ENCODE results near the gene PRPS1.
"Not testable (repeated sequence)": the region's sequence is repeated elsewhere in the genome, so short reads cannot be mapped to it uniquely, and the experiment has no call there.

PRPS1 gene

DNA sequence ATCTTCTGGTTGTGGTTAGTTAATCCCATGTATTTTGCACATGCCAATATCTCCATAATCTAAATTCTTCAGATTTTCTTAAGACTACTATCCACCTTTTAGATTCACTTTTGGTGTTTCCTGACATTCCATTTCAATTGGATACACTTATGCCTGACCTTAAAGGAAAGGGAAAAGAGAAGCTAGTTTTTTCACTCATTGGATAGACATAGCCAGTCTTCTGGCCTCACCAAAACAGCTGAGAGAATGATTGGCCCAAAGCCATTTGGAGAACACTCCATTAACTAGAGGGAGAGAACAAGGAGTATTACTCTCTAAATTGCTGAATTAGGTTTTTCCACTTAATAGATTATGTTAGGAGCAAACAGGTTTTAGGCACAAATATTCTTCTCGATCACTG is 4.0 kb downstream of the PRPS1 start:
- DNase-seq, result peak; percentile 66

DNA sequence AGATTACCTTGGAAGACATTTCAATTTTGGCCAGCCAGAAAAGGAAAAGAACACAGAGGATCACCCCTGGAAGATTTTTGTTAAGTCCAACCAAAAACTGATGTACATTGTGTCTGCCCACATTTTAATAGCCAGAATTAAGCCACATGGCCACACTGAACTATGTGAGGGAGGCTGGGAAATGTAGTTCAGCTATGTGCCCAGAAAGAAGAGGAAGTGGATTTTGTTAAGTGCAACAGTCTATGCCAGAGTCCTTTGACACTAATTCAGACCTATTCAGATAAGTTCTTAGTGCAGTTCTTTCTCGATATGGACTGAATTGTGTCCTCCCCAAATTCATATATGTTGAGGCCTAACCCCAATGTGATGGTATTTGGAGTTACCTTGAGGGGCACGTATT is 18.4 kb downstream of the PRPS1 start:
- no peak for DNase-seq

DNA sequence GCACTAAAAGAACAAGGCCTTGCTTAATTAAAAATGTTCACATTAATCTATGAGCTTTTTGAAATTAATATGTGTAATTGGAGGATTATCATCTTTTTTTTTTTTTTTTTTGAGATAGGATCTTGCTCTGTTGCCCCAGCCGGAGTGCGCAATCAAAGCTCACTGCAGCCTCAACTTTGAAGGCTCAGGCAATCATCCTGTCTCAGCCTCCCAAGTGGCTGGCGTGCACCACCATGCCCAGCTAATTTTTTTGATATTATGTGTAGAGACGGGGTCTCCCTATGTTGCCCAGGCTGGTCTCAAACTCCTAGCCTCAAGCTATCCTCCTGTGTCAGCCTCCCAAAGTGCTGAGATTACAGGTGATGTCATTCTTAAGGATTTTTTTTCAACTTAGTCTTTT is 20.0 kb downstream of the PRPS1 start:
- no peak for DNase-seq

DNA sequence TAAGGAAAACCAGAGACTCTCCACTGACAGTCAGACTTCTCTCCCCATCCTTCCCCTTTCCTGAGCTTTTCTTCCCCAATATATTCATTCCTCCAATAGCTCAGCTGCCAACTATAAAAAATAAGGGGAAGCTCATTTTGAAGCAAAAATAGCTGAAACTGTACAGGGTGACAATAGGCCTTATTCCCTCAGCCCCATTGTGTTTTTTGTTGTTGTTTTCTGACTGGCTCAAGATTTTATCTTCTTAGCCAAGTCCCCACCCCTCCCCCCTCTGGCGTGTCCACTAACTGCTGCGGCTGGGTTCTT is 26.2 kb downstream of the PRPS1 start:
- no peak for DNase-seq

DNA sequence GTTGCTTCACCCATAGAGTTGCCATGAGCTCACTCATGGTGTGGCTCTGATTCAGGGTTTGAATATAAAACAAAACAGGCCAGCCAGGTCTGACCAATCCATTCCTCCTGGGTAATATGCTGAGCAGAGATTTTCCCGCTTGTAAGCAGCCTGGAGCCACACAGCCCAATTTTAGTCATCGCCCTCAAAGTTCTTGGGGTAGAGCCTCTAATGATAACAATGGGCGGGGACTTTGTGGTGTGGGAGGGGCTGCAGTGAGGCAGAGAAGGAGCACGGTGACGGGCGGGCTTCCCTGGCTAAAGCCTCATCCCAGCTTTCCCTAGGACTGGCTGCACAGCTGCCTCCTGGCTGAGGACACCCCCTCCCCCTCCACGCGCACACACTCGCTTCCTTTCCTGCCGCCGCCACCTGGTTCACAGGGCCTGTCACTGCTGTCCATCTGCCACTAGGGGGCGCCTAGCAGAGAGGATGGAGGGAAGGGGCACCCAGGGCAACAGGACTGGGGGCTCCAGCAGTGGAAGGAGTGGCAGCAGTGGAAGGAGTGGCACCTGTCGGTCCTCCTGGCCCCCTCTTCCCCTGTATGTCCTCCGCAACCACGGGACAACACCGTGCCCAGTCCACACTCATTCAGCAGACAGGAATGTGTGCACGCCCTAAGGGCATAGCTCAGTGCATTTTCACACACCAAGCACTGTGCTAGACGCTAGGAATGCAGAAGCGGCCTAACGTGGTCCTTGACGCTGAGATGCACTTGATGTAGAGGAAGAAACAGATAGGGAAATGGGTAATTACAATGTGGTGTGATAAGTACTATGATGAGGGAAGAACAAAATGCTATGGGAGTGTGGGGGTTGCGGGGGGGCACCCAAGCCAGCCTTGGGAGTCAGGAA is 26.8 kb downstream of the PRPS1 start:
- DNase-seq, result peak; percentile 85

DNA sequence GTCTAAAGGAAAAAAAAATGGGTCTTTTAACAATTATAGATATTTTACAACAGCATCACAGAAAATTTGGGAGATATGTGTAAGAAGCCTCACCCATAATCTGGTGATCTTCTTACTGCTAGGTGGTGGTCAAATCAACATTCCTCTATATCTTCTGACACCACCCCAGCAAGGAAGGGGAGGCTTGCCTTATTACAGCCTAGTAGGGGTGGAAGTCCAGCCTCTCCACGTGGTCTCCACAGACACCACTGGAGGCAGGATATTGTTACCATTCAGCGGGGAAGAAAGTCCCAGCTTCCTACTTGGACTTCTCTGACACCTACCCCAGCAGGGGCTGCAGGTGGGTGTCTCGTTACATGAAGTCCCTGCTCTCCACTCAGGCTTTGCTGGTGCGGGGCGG is 28.7 kb downstream of the PRPS1 start:
- no peak for DNase-seq

DNA sequence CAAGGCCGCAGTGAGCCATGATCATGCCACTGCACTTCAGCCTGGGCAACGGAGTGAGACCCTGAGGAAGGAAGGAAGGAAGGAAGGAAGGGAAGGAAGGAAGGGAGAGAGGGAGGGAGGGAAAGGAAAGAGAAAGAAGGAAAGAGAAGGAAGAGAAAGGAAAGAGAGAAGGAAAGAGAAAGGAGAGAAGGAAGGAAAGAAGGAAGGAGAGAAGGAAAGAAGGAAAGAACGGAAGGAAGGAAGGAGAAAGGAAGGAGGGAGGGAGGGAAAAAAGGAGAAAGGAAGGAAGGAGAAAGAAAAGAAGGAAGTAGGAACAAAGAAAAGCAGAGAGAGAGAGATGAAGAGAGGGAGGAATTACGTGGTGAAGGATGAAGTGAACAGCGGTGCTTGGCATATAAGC is 30.4 kb downstream of the PRPS1 start:
- DNase-seq, result no peak

DNA sequence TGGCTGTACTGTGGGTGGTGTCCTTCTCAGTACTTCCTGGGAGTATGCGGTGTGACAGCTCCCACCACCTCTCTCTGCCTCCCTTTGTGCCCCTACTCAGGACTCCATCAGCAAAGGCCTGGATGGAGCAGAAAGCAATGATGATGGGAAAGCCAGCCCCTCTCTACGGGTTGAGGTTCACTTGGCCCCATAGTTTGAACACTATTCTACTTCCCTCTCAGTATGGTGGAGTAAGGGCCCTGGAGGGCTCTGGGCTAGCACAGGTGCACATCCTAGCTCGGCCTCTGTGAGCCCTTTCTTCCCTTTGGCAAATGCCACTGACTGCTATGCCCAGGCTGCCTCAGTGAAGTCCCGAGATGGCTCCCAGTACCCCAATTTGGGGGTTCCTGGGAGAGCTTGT is 31.0 kb downstream of the PRPS1 start:
- DNase-seq, result no peak

DNA sequence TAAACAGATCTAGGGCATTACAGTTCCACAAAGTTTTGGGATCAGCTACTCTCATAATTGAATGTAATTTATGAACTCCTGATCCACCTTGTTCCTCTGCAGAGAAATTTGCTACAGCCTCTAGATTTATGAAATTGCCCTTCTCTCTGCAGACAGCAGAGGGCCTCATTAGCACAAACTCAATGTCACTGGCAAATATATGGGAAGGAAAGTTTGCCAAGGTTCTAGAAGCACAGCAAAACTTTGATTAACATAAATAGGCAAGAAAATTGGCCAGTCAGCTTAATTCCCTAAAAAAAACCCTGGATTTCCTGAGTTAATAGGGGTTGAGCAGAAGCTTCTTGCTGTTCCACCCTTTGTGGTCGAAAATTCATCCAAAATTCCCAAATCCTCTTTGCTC is 31.5 kb downstream of the PRPS1 start:
- peak; percentile 35 for DNase-seq

DNA sequence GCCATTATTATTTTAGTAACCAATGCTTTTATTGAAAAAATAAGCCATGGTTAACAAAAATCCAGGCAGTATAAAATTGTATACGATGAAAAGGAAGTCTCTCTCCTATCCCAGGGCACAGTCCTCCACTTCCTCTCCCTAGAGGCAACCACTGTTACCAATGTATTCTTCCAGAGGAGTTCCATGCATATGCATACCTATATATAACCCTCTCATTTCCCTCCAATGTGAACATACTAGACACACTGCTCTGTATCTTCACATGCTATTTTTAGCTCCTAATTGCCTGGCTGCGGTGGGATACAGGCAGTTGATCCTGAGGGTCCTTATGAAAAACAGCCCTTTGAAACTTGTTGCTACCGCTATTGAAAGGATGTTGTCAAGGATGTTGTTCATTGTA is 33.8 kb downstream of the PRPS1 start:
- DNase-seq, result no peak

DNA sequence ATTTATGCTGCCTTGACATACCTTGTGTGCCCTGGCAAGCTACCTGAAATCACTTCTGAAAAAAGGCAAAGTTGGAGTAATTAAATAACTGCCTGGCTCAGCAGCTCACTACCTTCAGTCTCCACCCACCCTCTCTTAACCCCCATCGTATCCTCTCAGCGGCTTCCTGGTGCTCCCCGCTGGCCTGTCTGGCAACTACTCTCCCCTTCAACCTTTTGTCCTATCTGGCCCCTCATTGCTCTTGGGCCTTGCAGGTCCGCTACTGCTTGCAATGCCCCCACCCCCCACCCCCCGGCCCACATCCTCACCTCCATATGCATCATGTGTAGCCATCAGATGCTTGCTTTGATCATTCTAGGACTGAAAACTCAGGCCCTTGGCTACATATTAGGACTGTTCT is 34.5 kb downstream of the PRPS1 start:
- DNase-seq, result no peak

DNA sequence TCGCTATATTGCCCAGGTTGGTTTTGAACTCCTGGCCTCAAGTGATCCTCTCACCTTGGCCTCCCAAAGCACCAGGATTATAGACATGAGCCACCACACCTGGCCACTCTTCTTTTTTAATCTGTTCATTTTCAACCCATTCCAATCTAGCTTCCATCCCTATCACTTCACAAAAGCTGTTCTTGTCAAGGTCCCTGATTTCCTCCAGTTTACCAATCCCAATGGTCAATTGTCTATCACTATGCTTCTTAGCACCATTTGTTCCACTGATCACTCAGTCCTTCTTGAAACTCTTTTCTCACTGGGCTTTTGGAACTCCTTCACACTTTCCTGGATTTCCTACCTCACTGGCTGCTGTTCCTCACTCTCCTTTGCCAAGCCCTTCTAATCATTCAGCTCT is 38.6 kb downstream of the PRPS1 start:
- no peak for DNase-seq

DNA sequence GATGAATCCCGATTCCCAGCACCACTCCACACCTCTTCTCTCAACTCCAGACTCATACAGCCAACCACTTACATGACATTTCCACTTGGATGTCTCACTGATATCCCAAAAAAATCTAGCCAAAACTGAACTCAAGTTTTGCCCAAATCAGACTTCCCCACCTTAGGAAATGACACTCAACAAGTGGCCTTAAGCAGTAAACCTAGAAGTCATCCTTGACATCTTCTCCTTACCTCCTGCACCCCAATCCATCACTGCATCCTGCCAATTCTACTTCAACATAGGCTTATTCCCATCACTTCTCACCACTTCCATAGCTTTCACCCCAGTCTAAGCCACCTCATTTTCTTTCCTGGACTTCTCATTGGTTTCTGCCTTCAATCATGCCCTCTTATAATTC is 39.1 kb downstream of the PRPS1 start:
- DNase-seq, result no peak

DNA sequence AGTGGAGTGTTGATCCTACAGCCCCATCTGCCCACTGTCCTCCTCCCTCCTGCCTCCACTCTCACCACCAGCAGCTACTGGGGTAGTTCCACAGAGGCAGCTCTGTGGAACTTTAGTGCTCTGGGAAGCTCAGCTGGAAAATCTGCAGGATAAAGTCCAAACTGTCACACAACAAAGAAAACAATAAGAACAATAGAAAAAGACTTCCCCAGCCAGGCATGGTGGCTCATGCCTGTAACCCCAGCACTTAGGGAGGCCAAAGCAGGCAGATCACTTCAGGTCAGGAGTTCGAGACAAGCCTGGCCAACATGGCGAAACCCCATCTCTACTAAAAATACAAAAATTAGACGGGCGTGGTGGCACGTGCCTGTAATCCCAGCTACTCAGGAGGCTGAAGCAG is 40.4 kb downstream of the PRPS1 start:
- DNase-seq, result not testable (repeated sequence)

DNA sequence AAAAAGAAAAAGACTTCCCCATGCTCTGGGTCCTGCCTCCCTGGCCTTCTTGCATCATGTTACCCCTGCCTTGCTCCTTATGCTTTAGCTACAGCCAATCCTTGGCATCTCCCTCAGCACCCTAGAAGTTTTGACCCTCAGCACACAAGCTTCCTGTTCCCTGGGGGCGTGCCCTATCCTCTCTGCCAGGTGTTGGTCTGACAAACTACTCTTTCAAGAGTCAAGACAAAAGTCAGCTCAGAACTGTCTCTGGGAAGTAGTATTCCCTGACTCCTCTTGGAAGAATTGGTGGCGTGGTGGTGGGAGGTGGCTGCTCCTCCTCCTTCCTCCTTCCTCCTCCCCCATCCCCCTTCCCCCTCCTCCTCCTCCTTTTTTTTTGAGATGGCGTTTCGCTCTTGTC is 41.0 kb downstream of the PRPS1 start:
- DNase-seq, result no peak

DNA sequence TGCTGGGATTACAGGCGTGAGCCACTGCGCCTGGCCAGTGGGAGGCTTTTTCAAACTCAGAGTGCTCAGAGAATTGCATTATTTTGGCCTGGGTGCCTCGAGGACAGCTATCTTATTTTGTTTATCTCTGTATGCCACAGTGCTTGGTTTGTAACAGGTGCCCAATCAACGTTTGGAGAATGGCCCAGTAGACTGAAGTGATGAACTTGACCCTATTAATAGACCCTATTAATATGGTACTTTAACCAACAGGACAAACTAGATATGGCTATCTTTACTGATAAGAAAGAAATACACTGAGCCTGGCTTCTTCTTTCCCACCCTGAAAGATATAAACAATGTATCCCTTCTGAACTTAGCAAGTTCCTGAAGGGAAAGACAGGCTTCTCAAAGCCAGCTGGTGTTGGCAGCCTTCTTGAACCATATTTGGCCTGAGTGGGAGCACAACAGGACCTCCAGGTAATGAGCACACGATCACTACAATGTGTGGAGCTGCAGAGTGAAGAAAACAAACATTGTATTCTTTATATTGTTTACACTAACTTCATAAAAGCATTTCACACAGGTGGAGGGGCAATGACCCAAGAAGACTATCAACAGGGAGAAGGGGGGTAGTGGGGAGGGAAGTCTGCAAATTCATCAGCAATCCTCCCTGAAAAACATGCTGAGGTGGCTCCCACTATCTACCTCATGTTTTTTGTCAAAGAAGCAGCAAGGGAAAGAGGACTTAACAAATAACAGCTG is 41.7 kb downstream of the PRPS1 start:
- no peak for DNase-seq

DNA sequence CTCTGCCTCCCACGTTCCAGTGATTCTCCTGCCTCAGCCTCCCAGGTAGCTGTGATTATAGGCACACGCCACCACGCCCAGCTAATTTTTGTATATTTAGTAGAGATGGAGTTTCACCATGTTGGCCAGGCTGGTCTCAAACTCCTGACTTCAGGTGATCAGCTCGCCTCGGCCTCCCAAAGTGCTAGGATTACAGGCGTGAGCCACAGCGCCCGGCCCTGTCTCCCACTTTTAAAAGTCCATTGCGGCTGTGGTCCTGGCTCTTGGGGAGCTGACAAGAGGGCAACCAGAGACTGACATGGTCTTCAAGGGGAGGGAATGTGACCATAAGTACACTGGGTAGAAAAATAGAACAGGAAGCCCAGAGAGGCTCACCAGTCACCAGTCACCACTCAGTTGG is 42.9 kb downstream of the PRPS1 start:
- DNase-seq, result not testable (repeated sequence)

DNA sequence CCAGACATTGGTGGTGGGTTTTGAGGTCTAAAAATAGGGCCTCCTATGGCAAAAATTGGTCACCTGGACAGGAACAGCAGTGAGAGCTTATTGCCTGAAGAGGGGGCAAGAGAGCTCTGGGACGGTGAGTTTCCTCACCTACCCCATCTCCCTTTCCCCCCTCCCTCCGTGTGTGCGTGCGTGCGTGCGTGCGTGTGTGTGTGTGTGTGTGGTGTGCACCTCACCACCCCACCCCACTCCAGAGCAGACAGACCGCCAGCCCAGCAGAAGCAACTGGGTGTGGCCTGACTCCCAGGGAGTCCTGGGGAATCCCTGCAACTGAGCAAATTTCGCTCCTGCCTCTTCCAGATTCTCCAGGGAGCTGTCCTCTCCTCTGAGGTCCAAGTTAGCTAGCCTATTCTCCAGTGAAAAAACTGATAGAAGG is 44.7 kb downstream of the PRPS1 start:
- DNase-seq, result peak; percentile 75

DNA sequence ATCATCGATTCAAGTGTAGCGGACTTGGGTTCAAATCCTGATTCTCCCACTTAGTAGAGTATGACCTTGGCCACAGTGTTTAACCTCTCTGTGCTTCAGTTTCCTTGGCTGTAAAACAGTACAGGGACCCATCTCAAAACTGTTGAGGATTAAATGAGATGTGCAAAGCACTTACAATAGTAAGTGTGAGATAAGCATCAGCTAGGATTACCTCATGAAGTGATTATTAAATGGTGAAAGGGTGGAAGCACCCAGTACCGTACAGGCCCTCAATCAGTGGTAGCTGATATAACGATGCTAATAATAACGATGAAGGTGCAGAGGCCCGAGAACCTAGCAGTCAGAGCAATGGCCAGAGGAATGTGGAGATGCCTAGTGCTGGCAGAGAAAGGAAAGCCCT is 45.1 kb downstream of the PRPS1 start:
- DNase-seq, result no peak

DNA sequence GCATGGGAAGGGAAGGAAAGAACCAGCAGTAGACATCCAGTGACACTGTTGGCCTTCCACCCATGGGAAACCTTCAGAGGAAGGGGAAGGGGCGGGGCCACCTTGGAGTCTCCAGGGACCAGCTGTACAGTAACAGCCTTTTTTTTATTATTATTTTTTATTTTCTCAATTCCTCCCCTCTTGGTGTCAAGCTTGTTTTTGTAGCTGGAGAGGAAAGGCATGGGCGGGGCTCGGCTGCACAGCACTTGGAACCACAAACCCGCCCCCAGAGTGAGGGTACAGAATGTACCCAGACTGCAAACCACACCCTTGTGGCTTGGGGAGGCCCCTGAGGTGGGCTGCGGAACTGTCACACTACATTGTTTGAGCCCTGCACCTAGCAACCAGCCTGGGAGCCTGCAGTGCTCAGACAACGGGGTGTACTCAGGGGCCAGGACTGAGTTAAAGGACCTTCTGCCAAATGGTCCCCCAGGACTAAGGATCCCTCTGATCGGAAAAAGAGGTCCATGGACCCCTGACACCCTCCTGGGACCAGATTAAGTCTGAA is 45.7 kb downstream of the PRPS1 start:
- DNase-seq, result no peak

DNA sequence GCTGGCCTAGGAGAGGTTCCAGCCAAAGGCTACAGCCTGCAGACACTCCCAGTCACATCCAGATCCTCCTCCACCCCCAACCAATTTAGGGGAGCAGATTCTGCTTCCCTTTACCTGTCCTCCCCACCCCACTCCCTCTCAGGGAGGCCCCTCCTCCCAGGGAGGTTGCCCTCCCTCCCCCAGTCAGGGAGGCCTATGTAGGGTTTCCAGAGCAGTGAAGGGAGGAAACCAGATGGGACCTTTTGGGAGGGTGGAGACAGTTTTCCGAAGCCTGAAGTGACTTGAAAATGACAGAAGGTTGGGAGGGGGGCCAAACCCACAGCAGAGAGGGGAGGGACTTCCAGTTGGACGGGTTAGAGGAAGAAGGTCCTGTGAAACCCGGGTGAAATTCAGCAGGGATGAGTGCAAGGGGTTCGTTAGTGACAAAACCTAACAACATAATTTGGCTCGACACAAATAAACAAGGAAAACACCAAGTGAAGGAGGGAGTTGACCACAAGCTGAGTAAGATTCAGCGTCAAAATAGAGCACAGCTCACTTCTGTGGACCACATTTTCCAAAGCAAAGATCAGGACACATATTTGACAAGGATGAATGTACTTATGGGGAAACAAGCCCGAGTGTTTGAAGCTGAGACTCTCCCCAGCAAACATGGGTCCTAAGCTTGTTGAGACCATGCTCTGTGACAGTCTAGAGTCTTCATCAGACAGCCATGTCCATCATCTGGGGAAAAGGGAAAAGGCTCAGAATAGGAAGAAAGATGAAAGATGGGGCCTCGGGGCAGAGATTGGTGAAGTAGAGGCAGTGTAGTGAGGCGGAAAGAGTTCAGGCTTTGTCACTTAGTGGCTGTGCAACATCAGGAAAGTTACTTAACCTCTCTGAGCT is 46.4 kb downstream of the PRPS1 start:
- DNase-seq, result peak; percentile 31

DNA sequence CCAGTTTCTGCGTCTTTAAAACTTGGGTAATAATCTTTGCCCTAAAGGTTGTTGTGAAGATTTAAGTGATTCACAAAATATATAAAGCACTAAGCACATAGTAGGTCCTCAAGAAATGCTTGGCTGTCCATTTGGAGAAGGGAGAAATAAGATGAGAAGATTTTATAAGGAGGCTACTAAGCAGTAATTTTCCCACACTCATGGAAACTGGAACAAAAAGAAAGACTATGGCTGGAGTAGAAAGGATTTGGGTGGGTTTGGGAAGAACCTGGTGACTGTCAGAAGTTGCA is 47.0 kb downstream of the PRPS1 start:
- no peak for DNase-seq

DNA sequence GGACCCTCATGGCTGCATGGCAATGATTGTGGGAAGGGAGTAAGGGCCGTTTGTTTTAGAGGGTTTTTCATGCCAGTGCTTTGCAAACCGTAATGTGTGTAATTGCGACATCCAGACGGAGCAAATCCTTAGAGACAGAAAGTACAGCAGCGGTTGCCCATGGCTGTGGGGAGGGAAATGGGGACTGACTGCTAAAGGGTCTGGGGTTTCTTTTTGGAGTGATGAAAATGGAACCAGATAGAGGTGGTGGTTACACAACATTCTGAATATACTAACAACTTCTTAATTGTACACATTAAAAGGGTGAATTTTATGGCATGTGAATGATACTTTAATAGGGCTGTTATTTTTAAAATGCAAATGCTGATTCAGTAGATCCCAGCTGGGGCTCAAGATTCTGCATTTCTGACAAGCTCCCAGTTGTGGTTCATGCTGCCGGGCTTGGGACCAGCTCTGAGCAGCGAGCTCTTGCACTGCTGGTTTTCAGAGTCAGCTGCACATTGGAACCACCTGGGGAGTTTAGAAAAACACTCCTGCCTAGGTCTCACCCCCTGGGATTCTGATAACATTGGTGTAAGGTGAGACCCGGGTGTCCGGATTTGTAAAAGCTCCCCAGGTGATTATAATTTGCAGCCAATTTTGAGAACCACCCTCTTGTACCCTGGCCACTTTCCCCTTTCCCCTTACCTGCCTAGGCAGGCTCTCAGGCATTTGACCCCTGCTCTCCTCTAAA is 47.7 kb downstream of the PRPS1 start:
- peak; percentile 23 for DNase-seq

Measured in fibroblast of skin of right biceps (primary cell).